ENCODE results near the gene DDAH2. TPM values are rescaled to one million over a fixed set of nuclear protein-coding genes. Genes with fewer than 3 reads are reported as not detected.
A peak's percentile ranks its signal among the peaks of the same experiment; 100 is the strongest.

DDAH2 gene
- total RNA-seq, 4 donors from 2014 or later: 78.1 to 119 (median 100) TPM

GRCh38 chr6:31742894-31743293, 13.8 kb upstream of the DDAH2 start:
- H3K4me1 ChIP-seq: peaks cover 16 to 41% (median 34%) of the 10 kb centered on the region in 4 donors
- no peaks in the 10 kb centered on the region for H3K27me3 ChIP-seq
- 84% methylated on average over 3 of the region's 3 CpGs for WGBS
- no peak for DNase-seq (ENCODE audit: extremely low spot score)
- H3K9me3 ChIP-seq: no peaks in the 10 kb centered on the region
- no peak overlapping the region for H3K4me3 ChIP-seq
- TF ChIP-seq POLR2AphosphoS5 (IDR thresholded peaks at IDR 0.05) (no peak), CTCF (IDR thresholded peaks at IDR 0.05) (no peak), EP300 (IDR thresholded peaks at IDR 0.05) (no peak), POLR2A (IDR thresholded peaks at IDR 0.05; ENCODE audit: low read depth) (no peak)
- peaks cover 0 to 8% (median 0%) of the 10 kb centered on the region in 4 donors for H3K36me3 ChIP-seq
- H3K27ac ChIP-seq (replicated peaks in 1 of 4): no peak overlapping the region
- intact Hi-C loops (cut with DNase I): no loop called here

GRCh38 chr6:31741815-31742214, 12.7 kb upstream of the DDAH2 start:
- WGBS: 90% methylated on average over 2 of the region's 2 CpGs
- no peak for TF ChIP-seq CTCF (IDR thresholded peaks at IDR 0.05)
- no peak for TF ChIP-seq POLR2AphosphoS5 (IDR thresholded peaks at IDR 0.05)
- no peak for TF ChIP-seq POLR2A (IDR thresholded peaks at IDR 0.05; ENCODE audit: low read depth)
- TF ChIP-seq EP300 (IDR thresholded peaks at IDR 0.05): no peak

GRCh38 chr6:31740397-31741223, 11.5 kb upstream of the DDAH2 start:
- 22% methylated on average over 29 of the region's 29 CpGs for WGBS
- peaks cover 29 to 41% (median 38%) of the 10 kb centered on the region in 4 donors for H3K4me1 ChIP-seq
- H3K27ac ChIP-seq (replicated peaks in 1 of 4): peak overlapping the region; percentile 48 to 73 (median 68)
- no peaks in the 10 kb centered on the region for H3K9me3 ChIP-seq
- intact Hi-C loops (cut with DNase I): no loop called here
- no peak for TF ChIP-seq EP300 (IDR thresholded peaks at IDR 0.05)
- H3K4me3 ChIP-seq: peak overlapping the region; percentile 69 to 78 (median 73)
- peaks cover 0 to 8% (median 0%) of the 10 kb centered on the region in 4 donors for H3K36me3 ChIP-seq
- no peaks in the 10 kb centered on the region for H3K27me3 ChIP-seq
- no peak for DNase-seq (ENCODE audit: extremely low spot score)

More at GRCh38 chr6:31741815-31742214, 12.7 kb upstream of the DDAH2 start:
- no peak overlapping the region for H3K27ac ChIP-seq (replicated peaks in 1 of 4)
- no peak overlapping the region for H3K4me3 ChIP-seq
- H3K4me1 ChIP-seq: peaks cover 25 to 41% (median 37%) of the 10 kb centered on the region in 4 donors
- no peak for DNase-seq (ENCODE audit: extremely low spot score)
- H3K27me3 ChIP-seq: no peaks in the 10 kb centered on the region
- intact Hi-C loops (cut with DNase I): no loop called here
- H3K9me3 ChIP-seq: no peaks in the 10 kb centered on the region
- peaks cover 0 to 8% (median 0%) of the 10 kb centered on the region in 4 donors for H3K36me3 ChIP-seq

- 2% methylated on average over 13 of the region's 58 CpGs for WGBS
These were observed 10.7 kb upstream of the DDAH2 start, which contains the start of gene MSH5 for GRCh38 chr6:31739639-31740396. Gene MSH5 (plus strand): TSS chr6:31740005. CDS start chr6:31740467, 462 bp downstream.

More at GRCh38 chr6:31739639-31740396, 10.7 kb upstream of the DDAH2 start, which contains the start of gene MSH5:
- intact Hi-C loops (cut with DNase I): loop anchor here (5.0 kb wide), 1 partner anchor 57 kb away; the partner anchor contains the start of gene VARS1
- Histone ChIP-seq H3K27ac (replicated peaks in 1 of 4) (peak within 1 kb of the TSS; percentile 48 to 90 (median 78)), H3K4me1 (peaks cover 29 to 47% (median 43%) of the 10 kb centered on the region in 4 donors), H3K27me3 (no peaks in the 10 kb centered on the region), H3K4me3 (peak within 1 kb of the TSS; percentile 69 to 78 (median 73)), H3K36me3 (peaks cover 0 to 8% (median 0%) of the 10 kb centered on the region in 4 donors), H3K9me3 (no peaks in the 10 kb centered on the region)
- TF ChIP-seq POLR2AphosphoS5 (IDR thresholded peaks at IDR 0.05) (peak; percentile 84 to 88), CTCF (IDR thresholded peaks at IDR 0.05) (peak in 1 of 3 experiments; percentile 12), POLR2A (IDR thresholded peaks at IDR 0.05; ENCODE audit: low read depth) (no peak), EP300 (IDR thresholded peaks at IDR 0.05) (no peak)
- peak; percentile 100 for DNase-seq (ENCODE audit: extremely low spot score)
